GM19240 (cell line): ENCODE measurements around the gene OR14A16.

Experiments
- DNase-seq: peaks from one replicate; pipeline ENCODE4 v3.0.0; 2011; ENCODE audit warnings: low spot score; ENCODE audit not compliant: insufficient read length

The OR14A16 gene

GRCh38 chr1:247824023-247824422 lies at the start of gene OR14A16:
Gene OR14A16, minus strand, starts transcription at chr1:247824119. Its CDS starts 8,390 bp downstream, at chr1:247815729.
- no peak for DNase-seq

GRCh38 chr1:247865416-247865815 lies 41.5 kb upstream of the OR14A16 start:
- DNase-seq, result no peak

- DNase-seq, result no peak
These were observed 40.7 kb upstream of the OR14A16 start for GRCh38 chr1:247864644-247865043.

- DNase-seq, result no peak
These were observed 38.8 kb upstream of the OR14A16 start for GRCh38 chr1:247862756-247863155.

GRCh38 chr1:247857985-247858619 lies 34.2 kb upstream of the OR14A16 start:
- no peak for DNase-seq

- no peak for DNase-seq
These were observed 33.4 kb upstream of the OR14A16 start, which contains the start of gene TRIM58 for GRCh38 chr1:247857069-247857984. Gene TRIM58, plus strand, starts transcription at chr1:247857187. Its CDS starts 60 bp downstream, at chr1:247857247.

GRCh38 chr1:247855911-247856310 lies 32.0 kb upstream of the OR14A16 start:
- DNase-seq, result no peak

- no peak for DNase-seq
These were observed 31.1 kb upstream of the OR14A16 start for GRCh38 chr1:247854899-247855545.

GRCh38 chr1:247849616-247850015 lies 25.7 kb upstream of the OR14A16 start:
- no peak for DNase-seq

- no peak for DNase-seq
These were observed 24.4 kb upstream of the OR14A16 start for GRCh38 chr1:247848346-247848745.

GRCh38 chr1:247845693-247846017 lies 21.7 kb upstream of the OR14A16 start:
- no peak for DNase-seq

GRCh38 chr1:247845011-247845692 lies 21.2 kb upstream of the OR14A16 start:
- no peak for DNase-seq

- no peak for DNase-seq
These were observed 19.5 kb upstream of the OR14A16 start for GRCh38 chr1:247843411-247843810.

GRCh38 chr1:247841796-247842195 lies 17.9 kb upstream of the OR14A16 start, which contains the start of gene OR11L1:
Gene OR11L1, minus strand, starts transcription at chr1:247841896. Its CDS starts 0 bp downstream, at chr1:247841896.
- DNase-seq, result no peak

- DNase-seq, result no peak
These were observed 16.9 kb upstream of the OR14A16 start for GRCh38 chr1:247840818-247841217.

- DNase-seq, result no peak
These were observed 9.7 kb upstream of the OR14A16 start for GRCh38 chr1:247833601-247834000.

- no peak for DNase-seq
These were observed 5.7 kb upstream of the OR14A16 start for GRCh38 chr1:247829656-247830055.

GRCh38 chr1:247825362-247825761 lies 1.4 kb upstream of the OR14A16 start:
- DNase-seq, result no peak

- no peak for DNase-seq
These were observed 1.9 kb downstream of the OR14A16 start for GRCh38 chr1:247822060-247822459.

- DNase-seq, result no peak
These were observed 11.3 kb downstream of the OR14A16 start for GRCh38 chr1:247812637-247813036.

GRCh38 chr1:247797518-247797917 lies 26.4 kb downstream of the OR14A16 start:
- DNase-seq, result no peak
